Adipocyte (in vitro differentiated cells): Measurements from ENCODE around the gene SCN1A.

Source experiments
- DNase-seq: peaks from one replicate; pipeline ENCODE4 v3.0.0-alpha.2; 2015; ENCODE audit warnings: low read depth
- H3K27me3 ChIP-seq: replicated peaks from 2 replicates; pipeline ENCODE4 v1.7.0; 2013; ENCODE audit warnings: mild to moderate bottlenecking, low read length, moderate library complexity; ENCODE audit not compliant: control insufficient read depth, insufficient read depth
- H3K36me3 ChIP-seq: 2 replicates; pipeline ENCODE4 v1.7.0; 2013; ENCODE audit warnings: low read length, mild to moderate bottlenecking, moderate library complexity; ENCODE audit not compliant: control insufficient read depth, insufficient read depth, severe bottlenecking
- H3K4me1 ChIP-seq: 2 replicates; pipeline ENCODE4 v1.7.0; 2013; ENCODE audit warnings: mild to moderate bottlenecking, low read length, moderate library complexity; ENCODE audit not compliant: control insufficient read depth, insufficient read depth
- H3K4me3 ChIP-seq: 2 replicates; pipeline ENCODE4 v1.7.0; 2013; ENCODE audit warnings: mild to moderate bottlenecking, low read length, moderate library complexity
- H3K9ac ChIP-seq: 2 replicates; pipeline ENCODE4 v1.7.0; 2013; ENCODE audit warnings: mild to moderate bottlenecking, low read length, moderate library complexity
- H3K9me3 ChIP-seq: 2 replicates; pipeline ENCODE4 v1.7.0; 2013; ENCODE audit warnings: mild to moderate bottlenecking, low read length, moderate library complexity; ENCODE audit not compliant: control insufficient read depth

Gene SCN1A

GRCh38 chr2:166127217-166128155 lies at the start of gene SCN1A:
Gene SCN1A (minus strand): TSS chr2:166128020. CDS start chr2:166073621, 54,399 bp downstream.
- peak; percentile 85 for DNase-seq

GRCh38 chr2:166173263-166173662 lies 45.4 kb upstream of the SCN1A start:
- no peak for DNase-seq
- Histone ChIP-seq H3K36me3 (no peaks in the 10 kb centered on the region), H3K9ac (no peak overlapping the region), H3K27me3 (no peaks in the 10 kb centered on the region), H3K9me3 (no peaks in the 10 kb centered on the region), H3K4me3 (no peak overlapping the region), H3K4me1 (no peaks in the 10 kb centered on the region)

More at GRCh38 chr2:166127217-166128155, at the start of gene SCN1A:
- Histone ChIP-seq H3K36me3 (no peaks in the 10 kb centered on the region), H3K4me1 (peaks cover 22% of the 10 kb centered on the region), H3K4me3 (no peak within 1 kb of the TSS), H3K9ac (no peak within 1 kb of the TSS), H3K27me3 (peaks cover 15% of the 10 kb centered on the region), H3K9me3 (no peaks in the 10 kb centered on the region)

- Histone ChIP-seq H3K36me3 (no peaks in the 10 kb centered on the region), H3K27me3 (no peaks in the 10 kb centered on the region), H3K4me1 (no peaks in the 10 kb centered on the region), H3K4me3 (no peak overlapping the region), H3K9me3 (no peaks in the 10 kb centered on the region), H3K9ac (no peak overlapping the region)
- DNase-seq, result no peak
Measured at GRCh38 chr2:166171216-166171615, 43.4 kb upstream of the SCN1A start.

GRCh38 chr2:166170356-166170755 lies 42.5 kb upstream of the SCN1A start:
- Histone ChIP-seq H3K4me1 (no peaks in the 10 kb centered on the region), H3K9me3 (no peaks in the 10 kb centered on the region), H3K4me3 (no peak overlapping the region), H3K36me3 (no peaks in the 10 kb centered on the region), H3K9ac (no peak overlapping the region), H3K27me3 (no peaks in the 10 kb centered on the region)
- DNase-seq, result peak; percentile 10

GRCh38 chr2:166167449-166167848 lies 39.6 kb upstream of the SCN1A start:
- H3K36me3 ChIP-seq, result no peaks in the 10 kb centered on the region
- no peaks in the 10 kb centered on the region for H3K9me3 ChIP-seq
- no peak overlapping the region for H3K4me3 ChIP-seq
- peak; percentile 66 for DNase-seq
- H3K9ac ChIP-seq, result no peak overlapping the region
- no peaks in the 10 kb centered on the region for H3K27me3 ChIP-seq
- H3K4me1 ChIP-seq, result no peaks in the 10 kb centered on the region

- peak; percentile 61 for DNase-seq
Measured at GRCh38 chr2:166163775-166164174, 36.0 kb upstream of the SCN1A start.

GRCh38 chr2:166158546-166158945 lies 30.7 kb upstream of the SCN1A start:
- no peaks in the 10 kb centered on the region for H3K9me3 ChIP-seq
- peak overlapping the region; percentile 15 for H3K4me3 ChIP-seq
- no peak overlapping the region for H3K9ac ChIP-seq
- no peaks in the 10 kb centered on the region for H3K36me3 ChIP-seq
- peaks cover 14% of the 10 kb centered on the region for H3K4me1 ChIP-seq
- H3K27me3 ChIP-seq, result no peaks in the 10 kb centered on the region
- DNase-seq, result no peak

More at GRCh38 chr2:166163775-166164174, 36.0 kb upstream of the SCN1A start:
- no peaks in the 10 kb centered on the region for H3K9me3 ChIP-seq
- peaks cover 5% of the 10 kb centered on the region for H3K4me1 ChIP-seq
- no peaks in the 10 kb centered on the region for H3K27me3 ChIP-seq
- no peak overlapping the region for H3K9ac ChIP-seq
- no peak overlapping the region for H3K4me3 ChIP-seq
- no peaks in the 10 kb centered on the region for H3K36me3 ChIP-seq

GRCh38 chr2:166157578-166157977 lies 29.8 kb upstream of the SCN1A start:
- no peak for DNase-seq
- Histone ChIP-seq H3K9ac (no peak overlapping the region), H3K9me3 (no peaks in the 10 kb centered on the region), H3K27me3 (no peaks in the 10 kb centered on the region), H3K4me3 (no peak overlapping the region), H3K36me3 (no peaks in the 10 kb centered on the region), H3K4me1 (peaks cover 14% of the 10 kb centered on the region)

GRCh38 chr2:166156985-166157490 lies 29.2 kb upstream of the SCN1A start:
- Histone ChIP-seq H3K27me3 (no peaks in the 10 kb centered on the region), H3K9ac (no peak overlapping the region), H3K36me3 (no peaks in the 10 kb centered on the region), H3K9me3 (no peaks in the 10 kb centered on the region), H3K4me1 (peaks cover 14% of the 10 kb centered on the region), H3K4me3 (no peak overlapping the region)
- no peak for DNase-seq

- peaks cover 14% of the 10 kb centered on the region for H3K4me1 ChIP-seq
- no peak overlapping the region for H3K9ac ChIP-seq
- no peak overlapping the region for H3K4me3 ChIP-seq
- no peaks in the 10 kb centered on the region for H3K27me3 ChIP-seq
- DNase-seq, result no peak
- no peaks in the 10 kb centered on the region for H3K9me3 ChIP-seq
- H3K36me3 ChIP-seq, result no peaks in the 10 kb centered on the region
Measured at GRCh38 chr2:166155589-166155988, 27.8 kb upstream of the SCN1A start.

GRCh38 chr2:166154685-166155338 lies 27.0 kb upstream of the SCN1A start:
- DNase-seq, result no peak
- H3K36me3 ChIP-seq, result no peaks in the 10 kb centered on the region
- no peak overlapping the region for H3K4me3 ChIP-seq
- no peaks in the 10 kb centered on the region for H3K27me3 ChIP-seq
- H3K4me1 ChIP-seq, result peaks cover 14% of the 10 kb centered on the region
- H3K9ac ChIP-seq, result no peak overlapping the region
- H3K9me3 ChIP-seq, result no peaks in the 10 kb centered on the region
